Measurements from ENCODE around the gene OGFOD2.

The OGFOD2 gene

DNA sequence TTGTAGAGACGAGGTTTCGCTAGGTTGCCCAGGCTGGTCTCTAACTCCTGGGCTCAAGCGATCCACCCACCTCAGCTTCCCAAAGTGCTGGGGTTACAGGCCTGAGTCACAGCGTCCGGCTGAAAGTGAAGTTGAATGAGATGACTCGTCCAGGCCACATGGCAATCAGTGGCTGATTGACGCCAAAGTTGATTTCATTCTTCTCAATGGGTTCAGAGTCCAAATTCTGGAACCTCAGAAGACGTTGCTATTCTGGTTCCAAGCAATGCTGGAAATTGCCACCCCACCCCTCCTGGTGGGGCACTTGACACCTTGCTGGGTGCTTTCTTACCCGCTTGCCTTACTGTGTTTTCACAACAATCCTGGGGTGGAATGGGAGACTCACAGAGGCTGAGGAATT, 23.6 kb upstream of the OGFOD2 start:
- TF ChIP-seq, protein P1, sequence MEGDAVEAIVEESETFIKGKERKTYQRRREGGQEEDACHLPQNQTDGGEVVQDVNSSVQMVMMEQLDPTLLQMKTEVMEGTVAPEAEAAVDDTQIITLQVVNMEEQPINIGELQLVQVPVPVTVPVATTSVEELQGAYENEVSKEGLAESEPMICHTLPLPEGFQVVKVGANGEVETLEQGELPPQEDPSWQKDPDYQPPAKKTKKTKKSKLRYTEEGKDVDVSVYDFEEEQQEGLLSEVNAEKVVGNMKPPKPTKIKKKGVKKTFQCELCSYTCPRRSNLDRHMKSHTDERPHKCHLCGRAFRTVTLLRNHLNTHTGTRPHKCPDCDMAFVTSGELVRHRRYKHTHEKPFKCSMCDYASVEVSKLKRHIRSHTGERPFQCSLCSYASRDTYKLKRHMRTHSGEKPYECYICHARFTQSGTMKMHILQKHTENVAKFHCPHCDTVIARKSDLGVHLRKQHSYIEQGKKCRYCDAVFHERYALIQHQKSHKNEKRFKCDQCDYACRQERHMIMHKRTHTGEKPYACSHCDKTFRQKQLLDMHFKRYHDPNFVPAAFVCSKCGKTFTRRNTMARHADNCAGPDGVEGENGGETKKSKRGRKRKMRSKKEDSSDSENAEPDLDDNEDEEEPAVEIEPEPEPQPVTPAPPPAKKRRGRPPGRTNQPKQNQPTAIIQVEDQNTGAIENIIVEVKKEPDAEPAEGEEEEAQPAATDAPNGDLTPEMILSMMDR (IDR thresholded peaks at IDR 0.05; ENCODE audit: insufficient read depth, missing control alignments) = no peak
- FAIRE-seq = no peak
- DNase-seq (ENCODE audit: insufficient read length, low spot score) = no peak

DNA sequence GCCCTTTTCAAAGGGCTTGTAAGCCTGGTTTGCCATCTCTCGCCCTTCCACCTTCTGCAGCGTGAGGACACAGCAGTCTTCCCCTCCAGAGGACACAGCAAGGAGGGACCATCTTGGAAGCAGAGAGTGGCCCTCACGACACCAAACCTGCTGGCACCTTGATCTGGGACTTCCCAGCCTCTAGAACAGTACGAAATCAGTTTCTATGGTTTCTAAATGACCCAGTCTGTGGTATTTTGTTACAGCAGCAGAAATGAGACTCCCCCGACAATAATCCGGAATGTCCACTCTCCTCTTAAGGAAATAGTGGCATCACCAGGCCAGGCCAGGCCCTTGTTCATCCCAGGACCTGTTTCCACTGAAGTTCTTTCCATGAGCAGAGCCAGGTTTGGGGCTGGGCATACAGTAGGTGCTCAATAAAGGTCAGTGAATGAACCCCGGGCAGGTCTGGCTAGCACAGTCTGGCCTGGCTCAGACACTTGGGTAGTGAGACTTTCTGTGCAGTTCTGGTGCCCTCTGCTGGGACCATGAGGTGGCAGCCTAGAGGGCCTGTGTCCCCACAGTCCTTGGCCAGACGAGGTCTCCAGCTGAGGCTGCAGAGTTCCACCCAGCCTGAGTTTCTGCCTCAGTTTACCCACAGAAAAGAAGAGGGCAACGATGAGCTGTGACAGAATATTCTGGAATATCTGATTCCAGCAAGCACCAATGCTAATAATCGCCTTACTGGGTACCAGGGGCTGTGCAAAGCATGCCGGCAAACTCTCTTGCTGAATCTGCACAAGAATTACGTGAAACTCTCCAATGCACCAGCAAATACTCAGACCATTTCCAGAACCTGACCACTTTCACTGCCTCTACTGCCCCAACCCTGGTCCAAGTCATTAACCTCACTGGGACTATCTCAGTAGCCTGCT, 22.8 kb upstream of the OGFOD2 start:
- TF ChIP-seq, protein P1 (IDR thresholded peaks at IDR 0.05; ENCODE audit: insufficient read depth, missing control alignments) = peak; percentile 90
- DNase-seq (ENCODE audit: insufficient read length, low spot score) (peak; percentile 78), FAIRE-seq (no peak)

DNA sequence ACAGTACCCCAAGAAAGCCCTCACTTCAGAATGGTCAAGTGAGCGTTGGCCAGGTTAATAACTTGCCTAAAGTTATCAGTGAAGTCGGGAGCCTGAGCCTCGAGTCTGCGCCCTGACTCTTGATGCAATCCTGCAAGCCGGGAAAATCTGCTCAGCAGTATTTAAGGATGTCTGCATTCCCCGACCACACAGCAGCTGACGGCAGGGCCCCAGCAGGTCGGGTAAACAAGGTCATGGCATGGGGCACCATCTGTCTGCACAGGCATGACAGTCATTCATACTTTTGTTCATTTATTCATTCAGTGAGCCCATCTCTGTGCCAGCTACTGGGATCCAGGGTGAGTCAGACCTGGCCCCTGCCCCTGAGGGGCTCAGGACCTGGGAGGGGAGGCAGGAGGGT, 19.9 kb upstream of the OGFOD2 start:
- TF ChIP-seq, protein P1 (IDR thresholded peaks at IDR 0.05; ENCODE audit: insufficient read depth, missing control alignments) = no peak
- no peak for DNase-seq (ENCODE audit: insufficient read length, low spot score)
- FAIRE-seq = no peak

DNA sequence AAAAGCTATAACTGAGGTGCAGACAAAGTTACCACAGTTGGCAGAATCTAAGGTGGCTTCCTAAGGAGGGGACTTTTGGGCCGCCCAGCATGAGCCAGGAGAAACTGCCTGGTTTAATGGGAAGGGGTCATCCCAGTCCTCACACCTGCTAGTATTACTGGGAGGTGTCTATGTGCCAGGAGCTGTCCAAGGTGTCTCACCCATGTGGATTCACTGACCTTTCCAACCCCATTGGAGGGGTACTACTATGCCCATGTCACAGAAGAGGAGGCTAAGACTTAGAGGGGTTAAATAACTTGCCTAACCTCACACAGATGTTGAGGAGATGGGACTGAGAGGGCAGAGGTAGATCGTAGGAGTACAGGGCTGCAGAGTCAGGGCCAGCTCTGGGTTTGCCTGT, 19.0 kb upstream of the OGFOD2 start:
- TF ChIP-seq, protein P1 (IDR thresholded peaks at IDR 0.05; ENCODE audit: insufficient read depth, missing control alignments) = no peak

DNA sequence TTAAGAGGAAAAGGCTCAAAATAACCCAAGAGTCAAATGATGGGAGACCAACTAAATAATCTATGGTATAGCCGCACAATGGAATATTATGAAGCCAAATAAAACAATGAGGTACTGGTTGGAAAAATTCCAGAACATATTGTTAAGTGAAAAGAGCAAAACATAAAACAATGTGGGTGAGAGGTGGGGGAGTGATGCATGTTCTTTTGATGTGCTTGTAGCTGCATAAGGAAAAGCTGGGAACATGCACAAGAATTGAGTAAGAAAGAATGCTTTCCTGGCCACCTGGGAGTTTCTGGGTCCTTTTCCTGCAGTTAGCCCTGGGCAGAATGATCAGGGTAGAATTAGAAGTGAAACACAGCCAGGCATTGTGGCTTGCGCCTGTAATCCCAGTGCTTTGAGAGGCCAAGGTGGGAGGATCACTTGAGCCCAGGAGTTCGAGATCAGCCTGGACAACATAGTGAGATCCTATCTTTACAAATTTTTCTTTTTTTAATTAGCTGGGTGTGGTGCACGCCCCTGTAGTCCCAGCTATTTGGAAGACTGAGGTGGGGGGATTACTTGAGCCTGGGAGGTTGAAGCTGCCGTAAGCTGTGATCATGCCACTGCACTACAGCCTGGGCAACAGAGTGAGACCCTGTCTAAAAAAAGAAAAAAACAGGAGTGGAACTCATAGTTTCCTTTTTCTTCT, 16.7 kb upstream of the OGFOD2 start:
- TF ChIP-seq, protein P1 (IDR thresholded peaks at IDR 0.05; ENCODE audit: insufficient read depth, missing control alignments) = no peak
- no peak for DNase-seq (ENCODE audit: insufficient read length, low spot score)
- no peak for FAIRE-seq

More for the DNA sequence above, 19.0 kb upstream of the OGFOD2 start:
- DNase-seq (ENCODE audit: insufficient read length, low spot score) (no peak), FAIRE-seq (no peak)

DNA sequence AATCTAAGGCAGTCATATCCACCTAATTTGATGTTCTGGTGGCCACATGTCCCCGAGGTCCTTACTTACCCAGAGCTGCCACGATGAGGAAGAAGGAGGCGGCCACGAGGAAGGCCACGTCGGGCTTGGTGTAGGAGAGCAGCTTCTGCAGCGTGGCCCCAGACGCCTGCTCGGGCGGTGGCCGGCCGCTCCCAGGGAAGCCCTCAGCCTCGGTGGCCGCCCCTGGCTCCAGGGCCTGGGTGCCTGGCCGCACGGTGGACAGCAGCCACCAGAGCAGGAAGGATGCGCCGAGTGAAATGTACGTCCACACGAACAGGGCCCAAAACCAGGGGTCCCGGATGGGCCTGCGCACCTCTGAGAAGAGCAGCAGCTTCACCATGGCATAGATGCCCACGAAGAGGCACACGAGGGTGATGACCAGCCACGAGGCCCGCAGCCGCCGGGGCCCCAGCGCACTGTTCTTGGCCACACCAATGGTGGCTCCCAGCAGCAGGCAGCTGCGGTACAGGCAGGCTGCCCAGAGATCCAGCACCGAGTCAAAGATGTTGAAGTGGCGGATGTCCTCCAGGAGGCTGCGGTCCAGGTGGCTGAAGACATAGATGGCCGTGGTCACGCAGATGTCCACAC, 15.4 kb upstream of the OGFOD2 start:
- FAIRE-seq = no peak
- DNase-seq (ENCODE audit: insufficient read length, low spot score) = no peak
- TF ChIP-seq, protein P1 (IDR thresholded peaks at IDR 0.05; ENCODE audit: insufficient read depth, missing control alignments) = no peak
